ENCODE measurements around the gene SLC25A30.
"Not testable (repeated sequence)": the region's sequence is repeated elsewhere in the genome, so short reads cannot be mapped to it uniquely, and the experiment has no call there.

Gene SLC25A30

GRCh38 chr13:45352031-45352430, 66.1 kb downstream of the SLC25A30 start:
- no peak for DNase-seq (ENCODE audit: low read depth)
- H3K4me3 ChIP-seq (ENCODE audit: low read depth, low read length) = no peak overlapping the region
- no peak for TF ChIP-seq CTCF (IDR thresholded peaks at IDR 0.05; ENCODE audit: low read depth, low read length, missing control alignments)

GRCh38 chr13:45350152-45350551, 68.0 kb downstream of the SLC25A30 start:
- DNase-seq (ENCODE audit: low read depth) = no peak
- no peak for TF ChIP-seq CTCF (IDR thresholded peaks at IDR 0.05; ENCODE audit: low read depth, low read length, missing control alignments)
- H3K4me3 ChIP-seq (ENCODE audit: low read depth, low read length) = no peak overlapping the region

GRCh38 chr13:45349438-45349837, 68.7 kb downstream of the SLC25A30 start:
- TF ChIP-seq CTCF (IDR thresholded peaks at IDR 0.05; ENCODE audit: low read depth, low read length, missing control alignments) = no peak
- no peak for DNase-seq (ENCODE audit: low read depth)
- H3K4me3 ChIP-seq (ENCODE audit: low read depth, low read length) = no peak overlapping the region

- not testable (repeated sequence) for DNase-seq (ENCODE audit: low read depth); H3K4me3 ChIP-seq (ENCODE audit: low read depth, low read length)
Observed at GRCh38 chr13:45344064-45344463, 74.1 kb downstream of the SLC25A30 start.
